Liver (tissue), 9 donors: ENCODE measurements around the gene TNFRSF21. TPM values are rescaled to one million over a fixed set of nuclear protein-coding genes. Genes with fewer than 3 reads are reported as not detected.

Source experiments
- DNase-seq: peaks from one replicate; pipeline ENCODE4 v3.0.0-alpha.2; 2017; ENCODE audit warnings: low spot score
- H3K27ac ChIP-seq, 2 donors: one replicate each; pipeline ENCODE4 v1.7.0; 2013; ENCODE audit warnings: inconsistent platforms in 2 of 2, low read length in 2 of 2, control low read depth in 1 of 2, low read depth in 1 of 2, mild to moderate bottlenecking in 1 of 2
- H3K27me3 ChIP-seq, 4 donors: one replicate each; pipeline versions ENCODE4 v1.6.1 to v1.7.0; 2013; ENCODE audit warnings: low read length in 3 of 4, inconsistent platforms in 1 of 4, mild to moderate bottlenecking in 1 of 4, moderate library complexity in 1 of 4; ENCODE audit not compliant: control insufficient read depth in 4 of 4, insufficient read depth in 4 of 4
- H3K36me3 ChIP-seq, 4 donors: one replicate each; pipeline versions ENCODE4 v1.6.1 to v1.7.0; 2013; ENCODE audit warnings: low read length in 3 of 4, mild to moderate bottlenecking in 3 of 4, low read depth in 1 of 4, moderate library complexity in 1 of 4; ENCODE audit not compliant: control insufficient read depth in 4 of 4, insufficient read depth in 3 of 4
- H3K4me1 ChIP-seq, 4 donors: one replicate each; pipeline versions ENCODE4 v1.6.1 to v1.7.0; 2013; ENCODE audit warnings: low read length in 3 of 4, mild to moderate bottlenecking in 3 of 4, moderate library complexity in 1 of 4; ENCODE audit not compliant: control insufficient read depth in 4 of 4, insufficient read depth in 4 of 4
- H3K4me3 ChIP-seq, 3 donors: one replicate each; pipeline versions ENCODE4 v1.6.1 to v1.7.0; 2013; ENCODE audit warnings: low read length in 3 of 3, control low read depth in 1 of 3, low read depth in 1 of 3, mild to moderate bottlenecking in 1 of 3
- H3K9ac ChIP-seq, 2 donors: one replicate each; pipeline ENCODE4 v1.7.0; 2013; ENCODE audit warnings: low read length in 2 of 2, mild to moderate bottlenecking in 2 of 2, moderate library complexity in 2 of 2, control low read depth in 1 of 2, low read depth in 1 of 2
- H3K9me3 ChIP-seq, 4 donors: one replicate each; pipeline versions ENCODE4 v1.6.1 to v1.7.0; 2013; ENCODE audit warnings: low read length in 3 of 4; ENCODE audit not compliant: control insufficient read depth in 4 of 4
- ATF3 ChIP-seq: IDR thresholded peaks from 2 replicates; pipeline ENCODE4 v1.6.1; 2016; ENCODE audit warnings: antibody characterized with exemption
- CTCF ChIP-seq: fragments of 150-350 bp; IDR thresholded peaks from 2 replicates; pipeline ENCODE4 v1.5.1; 2017; ENCODE audit warnings: improper control_type of control experiment, low read depth, low read length; ENCODE audit not compliant: missing input control
- FOXA1 ChIP-seq: IDR thresholded peaks from 2 replicates; pipeline ENCODE4 v1.6.1; 2016; ENCODE audit warnings: antibody characterized with exemption
- GABPA ChIP-seq, 2 donors: IDR thresholded peaks in 1 of 2; conservative IDR thresholded peaks in 1 of 2; 2 replicates each; pipeline ENCODE4 v1.6.1; 2016; ENCODE audit warnings: antibody characterized with exemption in 2 of 2, mild to moderate bottlenecking in 1 of 2, moderate library complexity in 1 of 2
- HNF4A ChIP-seq, 2 donors: conservative IDR thresholded peaks; 2 replicates each; pipeline ENCODE4 v1.6.1; 2016; ENCODE audit warnings: antibody characterized with exemption in 2 of 2, mild to moderate bottlenecking in 2 of 2
- JUND ChIP-seq, 2 donors: IDR thresholded peaks; 2 replicates each; pipeline ENCODE4 v1.6.1; 2016; ENCODE audit warnings: antibody characterized with exemption in 2 of 2
- MAX ChIP-seq: IDR thresholded peaks from 2 replicates; pipeline ENCODE4 v1.6.1; 2016; ENCODE audit warnings: antibody characterized with exemption
- NR2F2 ChIP-seq: IDR thresholded peaks from 2 replicates; pipeline ENCODE4 v1.6.1; 2016; ENCODE audit warnings: antibody characterized with exemption
- RAD21 ChIP-seq, 2 donors: IDR thresholded peaks; 2 replicates each; pipeline ENCODE4 v1.6.1; 2016; ENCODE audit warnings: antibody characterized with exemption in 2 of 2, mild to moderate bottlenecking in 2 of 2
- REST ChIP-seq: IDR thresholded peaks from 2 replicates; pipeline ENCODE4 v1.6.1; 2016; ENCODE audit warnings: antibody characterized with exemption, mild to moderate bottlenecking
- RXRA ChIP-seq, 2 donors: IDR thresholded peaks; 2 replicates each; pipeline ENCODE4 v1.6.1; 2017 to 2018; ENCODE audit warnings: antibody characterized with exemption in 2 of 2, mild to moderate bottlenecking in 1 of 2
- SP1 ChIP-seq: IDR thresholded peaks from 2 replicates; pipeline ENCODE4 v1.6.1; 2018; ENCODE audit warnings: antibody characterized with exemption, mild to moderate bottlenecking
- TAF1 ChIP-seq: conservative IDR thresholded peaks from 2 replicates; pipeline ENCODE4 v1.6.1; 2016; ENCODE audit warnings: antibody characterized with exemption, mild to moderate bottlenecking
- YY1 ChIP-seq: IDR thresholded peaks from 2 replicates; pipeline ENCODE4 v1.6.1; 2016; ENCODE audit warnings: antibody characterized with exemption, mild to moderate bottlenecking
- WGBS: extraction: QIAGEN DNeasy Blood & Tissue Kit; methylation state at CpG from one replicate; pipeline ENCODE4 v1.1.7; 2013; 5-methylcytosine and 5-hydroxymethylcytosine counted together
- polyA plus RNA-seq, 2 donors: library from polyadenylated mRNA; stranded (reverse) in 1 of 2; unstranded in 1 of 2; fragments of 200-250 nt in 1 of 2; fragments of >200 nt in 1 of 2; fragmentation: Nextera tagmentation in 1 of 2; extraction: Ambion mirVana in 1 of 2; gene quantifications; one replicate each; pipeline versions ENCODE4 v1.2.1 to v1.2.3, GENCODE V29; 2013 to 2015
- total RNA-seq, 2 donors: library from RNA; depleted of rRNA; stranded (reverse); fragments of >200 nt; gene quantifications; one replicate each; pipeline ENCODE4 v1.2.3, GENCODE V29; 2014
- donor health status: healthy.
- donor health status: healthy.
- donor health status: healthy.
- donor health status: healthy.
- donor health status: healthy.

Gene TNFRSF21
- total and polyA plus RNA-seq, 4 donors, result 2.1 to 3.2 (median 2.9) TPM

- TF ChIP-seq CTCF, result no peak
- no peak for TF ChIP-seq MAX
- no peak for TF ChIP-seq HNF4A (conservative IDR thresholded peaks at IDR 0.05)
- no peak for TF ChIP-seq RAD21 (IDR thresholded peaks at IDR 0.05)
- TF ChIP-seq TAF1, result no peak
- TF ChIP-seq RXRA (IDR thresholded peaks at IDR 0.05), result no peak
These were observed 23.4 kb downstream of the TNFRSF21 start (continued) for GRCh38 chr6:47286301-47286700.

GRCh38 chr6:47283993-47284392 is 25.7 kb downstream of the TNFRSF21 start:
- no peaks in the 10 kb centered on the region for H3K36me3 ChIP-seq
- no peak for TF ChIP-seq NR2F2
- TF ChIP-seq SP1, result no peak
- TF ChIP-seq GABPA (IDR thresholded peaks at IDR 0.05 in 1 of 2, conservative IDR thresholded peaks at IDR 0.05 in 1 of 2), result no peak
- TF ChIP-seq RXRA (IDR thresholded peaks at IDR 0.05), result no peak
- no peak for TF ChIP-seq HNF4A (conservative IDR thresholded peaks at IDR 0.05)
- no peak for TF ChIP-seq MAX
- TF ChIP-seq REST, result no peak
- no peak for TF ChIP-seq RAD21 (IDR thresholded peaks at IDR 0.05)
- TF ChIP-seq ATF3, result no peak
- no peak for TF ChIP-seq FOXA1
- no peak for TF ChIP-seq YY1
- no peak for TF ChIP-seq CTCF
- no peak for TF ChIP-seq TAF1
- TF ChIP-seq JUND (IDR thresholded peaks at IDR 0.05), result no peak
- no peaks in the 10 kb centered on the region for H3K4me1 ChIP-seq
- DNase-seq, result no peak
- H3K27ac ChIP-seq, result no peak overlapping the region
- 94% methylated on average over 7 of the region's 7 CpGs for WGBS
- H3K9me3 ChIP-seq, result no peaks in the 10 kb centered on the region
- H3K9ac ChIP-seq, result no peak overlapping the region
- no peaks in the 10 kb centered on the region for H3K27me3 ChIP-seq
- H3K4me3 ChIP-seq, result no peak overlapping the region
